Right forelimb (tissue), 1 donor: Measurements from ENCODE around the gene BACE2.
A peak's percentile ranks its signal among the peaks of the same experiment; 100 is the strongest.

Source experiments
- DNase-seq: peaks from one replicate; pipeline ENCODE4 v3.0.0-alpha.2; 2018

The BACE2 gene

DNA sequence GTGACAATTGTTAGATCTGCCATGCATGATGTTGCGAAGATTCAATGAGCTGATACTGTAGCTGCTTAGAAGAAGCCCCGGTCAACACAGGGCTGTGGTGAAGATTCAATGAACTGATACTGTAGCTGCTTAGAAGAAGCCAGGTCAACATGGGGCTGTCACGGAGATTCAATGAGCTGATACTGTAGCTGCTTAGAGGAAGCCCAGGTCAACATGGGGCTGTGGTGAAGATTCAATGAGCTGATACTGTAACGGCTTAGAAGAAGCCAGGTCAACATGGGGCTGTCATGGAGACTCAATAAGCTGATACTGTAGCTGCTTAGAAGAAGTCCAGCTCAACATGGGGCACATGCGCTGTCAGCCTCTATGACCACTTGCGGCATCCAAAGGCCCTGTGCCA lies 18.8 kb upstream of the BACE2 start:
- DNase-seq = no peak

DNA sequence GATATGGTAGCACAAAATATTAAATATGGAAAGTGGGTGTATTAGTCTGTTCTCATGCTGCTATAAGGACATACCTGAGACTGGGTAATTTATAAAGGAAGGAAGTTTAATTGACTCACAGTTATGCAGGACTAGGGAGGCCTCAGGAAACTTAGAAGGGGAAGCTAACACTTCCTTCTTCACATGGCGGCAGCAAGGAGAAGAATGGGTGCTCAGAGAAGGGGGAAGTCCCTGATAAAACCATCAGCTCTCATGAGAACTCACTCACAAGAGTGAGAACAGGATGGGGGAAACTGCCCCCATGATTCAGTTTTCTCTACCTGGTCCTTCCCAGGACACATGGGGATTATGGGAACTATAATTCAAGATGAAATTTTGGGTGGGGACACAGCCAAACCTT lies 15.8 kb upstream of the BACE2 start:
- no peak for DNase-seq

DNA sequence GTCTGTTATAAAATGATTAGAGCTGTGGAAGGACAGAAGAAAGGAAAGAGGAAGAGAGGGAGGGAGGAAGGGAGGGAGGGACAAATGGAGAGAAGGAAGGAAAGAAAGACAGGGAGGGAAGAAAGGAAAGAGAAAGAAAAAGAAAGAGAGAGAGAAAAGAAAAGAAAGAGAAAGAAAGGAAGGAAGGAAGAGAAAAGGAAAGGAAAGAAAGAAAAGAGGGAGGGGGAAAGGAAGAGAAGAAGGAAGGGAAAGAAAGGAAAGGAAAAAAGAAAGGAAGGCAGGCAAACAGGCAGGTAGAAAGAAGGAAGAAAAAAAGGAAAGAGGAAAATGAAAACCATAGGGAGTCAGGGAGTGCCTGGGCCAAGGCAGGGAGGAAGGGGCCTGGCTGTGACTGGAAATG lies 14.5 kb upstream of the BACE2 start:
- no peak for DNase-seq

DNA sequence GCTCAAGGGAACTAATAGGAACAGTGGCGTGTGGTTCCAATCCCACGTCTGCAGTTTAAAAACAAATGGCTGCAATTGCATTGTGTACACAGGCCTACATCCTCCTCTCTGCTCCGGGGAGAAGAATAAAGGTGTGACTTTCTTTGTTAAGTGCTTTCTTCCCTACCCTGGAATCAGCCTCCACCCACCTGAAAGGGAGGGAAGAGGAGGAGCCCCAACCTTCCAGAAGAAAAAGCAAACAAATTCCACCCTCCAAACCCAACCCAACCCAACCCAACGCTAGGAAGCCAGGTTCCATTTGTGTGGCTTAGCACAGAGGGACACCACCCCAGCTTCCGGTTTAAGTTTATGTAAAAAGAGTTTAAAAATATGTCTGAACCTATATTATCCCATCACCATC lies 11.8 kb upstream of the BACE2 start:
- DNase-seq = no peak

DNA sequence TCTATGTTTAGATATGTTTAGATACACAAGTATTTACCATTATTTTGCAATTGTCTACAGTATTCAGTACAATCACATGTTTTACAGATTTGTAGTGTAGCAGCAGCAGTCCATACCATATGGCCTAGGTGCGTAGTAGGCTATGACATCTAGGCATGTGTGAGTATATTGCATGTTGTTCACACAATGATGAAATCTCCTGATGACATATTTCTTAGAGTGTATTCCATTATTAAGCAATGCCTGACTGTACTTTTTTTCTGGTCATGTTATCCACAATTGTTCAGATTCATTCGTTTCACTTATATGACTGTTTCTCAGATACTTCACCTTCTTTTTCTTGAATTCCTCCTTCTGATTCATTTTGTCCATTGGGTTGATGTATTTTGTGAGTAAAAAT lies 9.9 kb upstream of the BACE2 start:
- no peak for DNase-seq

DNA sequence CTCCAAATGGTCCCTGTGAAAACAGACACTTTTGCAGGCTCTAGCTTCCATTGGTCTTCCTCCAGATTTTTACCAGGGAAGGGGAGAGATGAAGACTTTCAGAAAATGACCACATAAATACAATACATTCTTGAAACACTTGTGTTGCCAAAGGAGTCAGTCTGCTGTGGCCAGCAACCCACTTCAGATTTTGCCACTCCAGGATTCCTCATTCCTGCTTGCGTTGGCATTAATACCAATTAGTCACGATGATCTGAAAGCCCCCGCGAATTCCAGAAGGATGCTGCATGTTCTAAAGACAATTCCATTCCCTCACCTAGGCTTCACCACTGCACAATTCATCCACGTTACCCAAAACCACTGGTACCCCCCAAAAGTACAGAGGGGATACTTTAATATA lies 7.9 kb upstream of the BACE2 start:
- no peak for DNase-seq

DNA sequence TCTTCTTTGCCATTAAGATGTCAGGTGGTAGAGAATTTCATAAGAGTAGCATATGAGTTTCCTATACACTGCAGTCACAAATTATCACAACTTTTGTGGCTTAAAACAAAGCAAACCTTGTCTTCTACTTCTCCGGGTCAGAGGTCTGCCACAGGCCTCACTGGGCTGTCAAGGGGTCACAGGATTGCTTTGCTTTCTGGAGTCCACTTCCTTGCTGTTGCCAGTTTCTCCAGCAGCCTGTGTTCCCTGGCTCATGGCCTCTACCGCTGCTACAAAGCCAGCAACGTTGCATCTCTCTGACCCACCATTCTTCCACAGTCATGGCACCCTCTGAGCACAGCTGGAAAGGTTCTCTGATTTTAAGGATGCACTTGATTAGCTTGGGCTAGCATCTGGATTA lies 6.5 kb upstream of the BACE2 start:
- no peak for DNase-seq

DNA sequence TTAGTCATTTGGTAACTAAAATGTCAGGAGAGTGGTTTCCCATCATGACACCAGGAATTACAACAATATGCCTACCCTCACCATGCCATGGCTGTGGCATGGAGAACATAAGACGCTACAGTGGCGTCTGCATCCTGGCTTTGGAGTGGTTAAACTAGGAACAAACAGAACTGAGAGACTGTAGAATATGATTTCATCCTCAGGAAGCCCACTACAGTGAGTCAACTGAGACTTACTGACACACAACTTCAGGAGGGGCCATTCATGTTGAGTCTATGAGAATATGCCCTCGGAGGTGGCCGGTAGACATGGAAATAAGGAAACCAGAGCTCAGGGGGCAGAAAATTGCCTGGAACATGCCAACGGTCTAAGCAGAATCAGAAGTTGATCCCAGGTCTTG lies 5.9 kb upstream of the BACE2 start:
- DNase-seq = no peak

DNA sequence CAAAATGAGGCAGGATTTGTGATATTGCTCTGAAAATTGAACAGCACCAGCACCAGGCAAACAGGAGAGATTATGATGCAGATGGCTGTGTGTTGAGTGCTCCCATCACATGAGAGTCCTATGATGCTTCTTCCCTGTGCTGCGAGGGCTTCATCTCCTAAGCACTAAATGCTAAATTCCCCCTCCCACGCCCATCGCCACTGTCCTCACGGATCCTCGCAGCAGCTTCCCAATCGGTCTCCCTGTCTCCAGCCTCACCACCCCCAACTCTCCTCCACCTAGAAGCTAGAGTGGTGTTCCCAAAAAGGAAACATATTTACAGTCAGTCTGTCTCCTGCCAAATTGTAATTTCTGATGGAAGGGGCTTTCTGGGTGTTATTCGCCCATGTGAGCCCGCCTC lies 4.9 kb upstream of the BACE2 start:
- DNase-seq = no peak

DNA sequence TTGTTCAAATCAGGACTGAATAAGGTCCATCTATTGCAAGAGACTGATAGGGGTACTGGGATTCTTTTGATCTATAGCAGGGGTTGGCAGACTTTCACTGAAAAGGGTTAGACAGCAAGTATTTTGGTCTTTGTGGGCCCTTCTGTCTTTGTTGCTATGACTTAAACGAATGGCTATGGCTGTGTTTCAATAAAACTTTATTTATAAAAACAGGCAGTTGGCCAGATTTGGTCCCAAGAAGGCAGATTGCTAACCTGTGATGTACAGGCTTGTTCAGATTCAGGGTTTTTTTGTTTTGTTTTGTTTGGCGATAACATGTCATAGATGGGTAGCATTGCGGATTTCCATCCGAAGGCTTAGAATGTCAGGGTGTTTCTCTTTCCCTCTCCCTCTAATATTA lies 3.9 kb upstream of the BACE2 start:
- DNase-seq = no peak

DNA sequence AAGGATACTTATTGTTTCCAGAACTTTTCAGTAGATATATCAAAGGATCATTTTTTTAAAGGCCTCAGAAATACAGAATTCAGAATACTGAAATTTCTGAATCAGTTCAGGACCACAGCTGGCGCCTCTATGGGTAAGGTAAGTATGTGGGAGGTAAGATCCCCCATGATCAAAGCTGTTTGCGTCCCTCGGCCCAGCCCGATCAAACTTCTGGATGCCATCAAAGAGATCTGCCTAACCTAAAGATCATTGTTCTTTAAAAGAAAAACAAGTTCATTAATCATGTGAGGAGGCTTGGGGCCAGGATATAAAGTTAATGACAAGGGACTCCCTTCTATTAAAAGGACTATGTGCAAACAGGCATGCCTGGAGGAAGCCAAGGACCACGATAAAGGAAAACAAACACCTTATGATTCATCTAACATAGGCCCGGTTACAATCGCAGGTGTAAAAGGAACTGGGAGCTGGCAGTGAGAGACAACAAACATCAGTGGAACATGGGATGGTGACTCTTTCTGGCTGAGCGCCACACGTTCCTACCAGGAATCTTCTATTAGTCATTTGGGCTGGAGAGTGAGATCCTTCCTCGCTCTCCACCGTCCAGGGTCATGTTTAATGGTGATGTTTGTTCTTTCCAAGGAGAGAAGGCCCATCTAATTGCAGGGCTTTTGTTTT lies 2.8 kb upstream of the BACE2 start:
- DNase-seq = no peak

DNA sequence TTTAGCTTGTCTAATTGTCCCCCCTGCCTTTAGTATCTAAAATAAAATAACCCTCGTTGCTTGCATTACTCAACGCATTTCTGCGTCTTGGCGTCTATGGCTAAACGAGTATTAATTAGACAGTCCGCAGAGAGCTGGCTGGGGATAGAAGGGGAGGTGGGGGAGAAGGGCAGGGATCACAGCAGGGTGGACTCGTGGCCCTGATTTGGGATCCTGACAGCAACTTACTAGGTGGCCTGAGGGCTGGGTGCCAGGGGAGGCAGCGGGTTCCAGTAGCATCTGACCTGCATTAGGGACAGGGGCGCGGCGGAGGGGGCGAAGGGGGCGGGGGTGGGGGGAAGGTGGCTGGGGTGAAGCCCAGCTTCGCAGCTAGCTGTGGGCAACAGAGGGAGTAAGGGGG lies 1.1 kb upstream of the BACE2 start:
- peak; percentile 54 for DNase-seq

DNA sequence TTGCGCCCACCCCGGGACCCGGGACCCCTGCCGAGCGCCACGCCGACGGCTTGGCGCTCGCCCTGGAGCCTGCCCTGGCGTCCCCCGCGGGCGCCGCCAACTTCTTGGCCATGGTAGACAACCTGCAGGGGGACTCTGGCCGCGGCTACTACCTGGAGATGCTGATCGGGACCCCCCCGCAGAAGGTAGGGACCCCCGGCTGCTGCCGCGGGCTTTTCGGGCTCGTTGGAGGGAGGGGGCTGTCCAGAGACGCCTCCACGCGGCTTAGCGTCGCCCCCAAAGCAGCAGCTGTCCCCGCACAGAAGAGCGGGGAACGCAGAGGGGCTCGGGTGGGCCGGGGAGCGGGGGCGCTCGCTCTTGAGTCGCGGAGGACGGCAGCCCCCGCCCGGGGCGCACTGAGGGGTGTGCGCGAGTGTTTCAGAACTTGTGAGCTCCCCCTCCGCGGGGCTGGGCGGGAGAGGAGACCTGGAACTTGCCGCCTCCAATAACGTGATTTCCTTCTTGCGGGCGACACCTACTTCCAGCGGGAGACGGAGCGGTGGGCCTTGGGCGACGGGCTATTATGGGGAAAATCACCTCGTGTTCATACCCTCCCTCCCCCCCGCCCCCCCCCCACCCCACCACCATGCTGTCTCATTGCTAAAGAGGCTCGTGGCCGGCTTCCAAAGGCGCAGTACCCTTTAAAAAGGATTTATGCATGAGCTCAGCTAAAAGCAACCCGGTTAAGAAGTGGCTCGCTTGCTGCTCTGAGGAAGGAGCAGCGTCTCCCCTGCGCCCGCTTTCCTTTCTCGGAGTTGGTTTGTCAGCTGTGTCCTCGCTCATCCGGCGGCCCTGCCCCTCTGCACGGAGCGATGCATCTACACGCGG lies 664 bp downstream of the BACE2 start:
- peak; percentile 75 for DNase-seq

DNA sequence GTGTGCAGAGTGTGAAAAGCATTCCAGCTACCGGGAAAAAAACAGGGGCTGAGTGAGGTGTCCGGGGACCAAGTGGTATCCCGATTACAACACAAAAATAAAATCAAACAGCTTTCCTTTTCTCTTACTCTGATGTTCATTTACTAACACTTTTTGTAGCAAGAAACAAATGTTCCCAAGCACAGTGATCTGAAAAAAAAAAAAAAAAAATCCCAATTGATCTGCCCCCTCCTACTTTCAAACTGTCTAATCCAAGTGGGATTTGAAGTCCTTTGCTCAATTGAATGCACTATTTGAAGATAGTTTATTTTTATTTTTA lies 1.3 kb downstream of the BACE2 start:
- no peak for DNase-seq

DNA sequence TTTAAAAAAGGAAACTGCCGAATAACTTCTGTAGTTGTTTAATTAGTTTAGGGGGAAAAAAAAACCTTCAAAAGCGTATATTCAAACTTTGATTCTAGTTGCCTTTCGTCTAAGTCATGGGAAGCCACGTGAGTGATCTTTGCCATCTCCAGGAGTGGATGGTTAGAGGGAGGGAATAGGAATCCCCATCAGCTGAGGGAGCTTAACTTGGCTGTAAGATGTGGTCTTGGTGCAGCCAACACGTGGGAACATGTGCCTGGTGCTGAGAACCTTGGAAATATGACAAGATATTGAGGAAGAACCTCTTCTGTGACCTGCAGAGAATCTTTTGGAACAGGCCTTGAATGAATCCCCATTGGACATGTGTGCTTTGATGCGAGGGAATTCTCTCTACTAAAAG lies 1.7 kb downstream of the BACE2 start:
- DNase-seq = no peak

DNA sequence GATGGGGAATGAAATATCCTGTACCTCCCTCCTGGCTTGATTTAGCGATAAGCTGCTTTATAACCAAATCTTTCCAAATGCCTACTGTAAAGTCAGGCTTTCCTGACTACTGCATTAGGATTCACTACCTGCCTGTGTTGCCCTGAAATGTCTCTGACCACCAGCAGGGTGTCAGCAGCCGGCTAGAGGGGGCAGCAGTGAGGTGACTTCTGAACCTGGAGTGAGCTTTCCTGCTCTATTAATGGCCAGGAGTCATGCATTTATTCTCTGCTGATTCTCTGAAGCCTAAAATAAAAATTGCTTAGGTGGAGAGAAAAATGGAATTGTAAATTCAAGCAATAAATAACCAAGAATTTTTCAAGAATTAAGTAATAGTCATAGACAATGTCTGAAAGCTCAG lies 2.5 kb downstream of the BACE2 start:
- DNase-seq = no peak

DNA sequence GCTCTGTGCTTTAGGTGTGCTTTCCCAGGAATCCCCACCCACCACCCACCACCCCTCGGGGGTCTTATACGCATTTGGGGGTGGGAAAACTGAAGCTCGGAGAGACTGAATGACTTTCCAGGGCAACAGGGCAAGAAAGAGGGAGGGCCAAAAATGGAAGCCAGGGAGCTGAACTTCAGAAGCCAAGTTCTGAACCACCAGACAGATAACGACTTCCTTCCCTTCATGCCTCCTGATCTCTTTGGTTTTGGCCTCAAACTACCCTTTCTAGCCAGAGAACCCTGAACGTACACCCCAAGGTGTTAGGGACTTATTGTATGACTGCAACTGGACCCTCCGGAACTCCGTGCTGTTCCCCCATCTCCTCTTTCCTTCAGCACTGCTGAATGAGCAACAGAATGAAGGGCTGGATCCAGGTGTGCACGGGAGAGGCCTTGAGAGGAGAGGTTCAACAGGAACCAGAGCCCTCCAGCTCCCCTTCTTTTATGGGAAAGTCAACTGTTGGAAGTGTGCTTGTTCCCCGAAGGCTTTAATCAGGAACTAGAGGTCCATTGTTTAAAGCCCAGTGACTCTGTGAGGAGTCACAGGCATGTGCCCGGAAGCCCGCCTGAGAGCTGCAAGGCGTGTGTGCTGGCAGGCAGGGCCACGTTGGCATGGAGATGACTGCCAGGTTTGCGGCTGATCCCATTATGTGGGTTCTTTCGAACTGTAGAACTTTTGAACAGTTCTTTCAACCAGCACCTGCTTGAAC lies 3.1 kb downstream of the BACE2 start:
- DNase-seq = no peak

DNA sequence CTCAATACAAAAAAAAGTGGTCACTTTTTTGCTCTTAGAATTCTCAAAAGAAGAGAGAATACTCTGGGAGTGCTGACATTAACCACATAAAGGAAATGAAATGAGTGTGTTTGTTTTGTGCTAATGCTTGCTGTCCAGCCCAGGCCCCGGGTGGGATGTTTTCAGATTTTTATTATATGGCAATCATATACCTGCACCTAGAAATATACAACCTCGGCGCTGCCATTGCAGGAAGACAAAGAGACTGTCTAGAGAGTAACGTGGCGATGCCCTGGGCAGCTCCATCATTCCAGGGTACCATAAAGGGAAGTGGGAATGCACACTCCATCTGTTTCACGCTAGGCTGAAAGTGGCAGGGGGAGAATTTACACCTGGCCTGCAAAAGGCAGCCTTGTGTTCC lies 7.1 kb downstream of the BACE2 start:
- no peak for DNase-seq

DNA sequence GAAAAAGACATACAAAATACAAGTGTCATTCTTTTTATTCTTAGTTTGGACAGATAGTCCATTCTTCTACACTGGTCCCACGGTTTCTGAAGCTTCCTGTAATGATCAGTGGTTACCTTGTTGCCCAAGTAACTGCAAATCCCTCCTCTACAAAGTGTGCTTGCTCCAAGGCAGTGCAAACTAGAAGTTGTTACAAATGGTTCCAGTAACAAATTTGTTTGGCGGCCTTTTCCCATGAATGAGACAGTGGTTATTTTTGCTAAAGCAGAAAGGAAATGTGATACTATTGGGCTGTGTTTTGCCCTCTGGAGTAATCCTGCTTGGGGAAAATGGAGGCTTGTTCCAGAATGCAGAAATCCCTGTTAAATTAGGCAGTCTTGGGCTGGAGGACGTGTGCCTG lies 8.9 kb downstream of the BACE2 start:
- no peak for DNase-seq

DNA sequence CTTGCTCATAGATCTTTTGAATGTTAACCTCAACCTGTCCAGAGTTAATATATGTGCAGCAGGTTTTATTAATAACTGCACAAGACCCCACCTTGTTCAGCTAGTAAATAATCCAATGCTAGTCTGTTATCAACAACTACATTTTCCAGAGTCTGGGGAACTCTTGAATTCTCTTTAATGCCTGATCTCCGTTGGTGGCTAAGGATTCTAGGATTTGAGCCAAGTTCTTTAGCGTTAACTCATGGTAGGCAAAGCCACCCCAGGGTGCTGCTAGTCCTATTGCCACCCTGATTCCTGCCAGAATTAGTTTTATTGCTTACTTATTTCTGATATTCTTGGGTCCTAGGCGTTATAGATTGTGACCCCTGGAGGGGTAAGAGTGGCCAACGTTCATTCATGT lies 12.8 kb downstream of the BACE2 start:
- no peak for DNase-seq

DNA sequence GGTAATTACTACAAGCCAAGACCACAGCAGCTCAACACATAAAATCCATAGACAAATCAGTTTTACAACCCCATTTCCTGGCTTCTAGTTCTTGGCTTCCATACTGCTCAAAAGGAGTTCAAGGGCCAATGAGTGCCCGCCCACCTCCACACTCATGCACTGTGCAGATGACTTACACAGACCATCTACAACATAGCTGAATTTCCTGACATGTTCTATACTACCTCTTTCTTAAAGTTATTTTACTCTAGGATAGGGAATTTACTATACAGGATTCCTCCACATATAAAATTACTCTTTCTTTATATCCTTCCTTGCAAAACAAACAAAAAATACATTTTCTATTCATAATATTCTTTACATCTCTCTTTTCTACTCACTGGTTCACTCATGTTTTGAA lies 14.6 kb downstream of the BACE2 start:
- DNase-seq = no peak

DNA sequence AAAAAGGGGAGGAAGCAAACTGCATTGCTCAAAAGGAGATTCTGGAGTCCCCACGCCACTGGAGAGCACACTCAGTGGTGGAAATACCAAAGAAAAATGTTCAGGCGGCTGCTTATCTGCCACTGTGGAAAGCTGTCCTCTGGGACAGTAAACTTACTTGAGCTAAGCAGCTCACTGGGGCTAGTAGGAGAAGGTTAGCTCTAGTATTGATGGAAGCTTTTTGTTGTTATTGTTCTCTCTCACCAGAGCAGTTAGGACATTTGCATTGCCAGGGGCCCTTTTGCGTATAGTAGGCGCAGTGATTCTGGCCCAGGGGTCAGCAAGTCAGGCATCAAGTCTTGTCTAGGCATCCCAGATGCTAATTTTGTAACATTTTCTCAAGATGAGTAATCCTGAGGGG lies 15.6 kb downstream of the BACE2 start:
- no peak for DNase-seq

DNA sequence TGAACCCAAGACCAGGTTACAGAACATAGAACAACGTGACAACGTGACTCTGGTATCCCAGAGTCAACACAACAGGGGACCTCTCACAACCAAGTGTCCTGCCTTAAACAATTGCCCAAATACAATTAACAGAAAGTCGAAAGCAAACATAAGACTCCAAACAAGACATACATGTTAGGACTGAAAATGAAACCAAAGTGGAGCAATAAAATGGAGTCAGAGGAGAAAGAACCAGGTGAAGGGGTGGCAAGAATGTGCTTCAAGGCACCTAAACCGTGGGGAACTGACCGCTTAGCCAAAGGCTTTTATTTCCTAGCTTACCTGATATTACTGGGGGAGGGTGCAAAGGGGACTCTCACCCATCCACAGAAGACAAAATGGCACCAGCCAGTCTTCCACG lies 17.8 kb downstream of the BACE2 start:
- DNase-seq = no peak
